Gastroesophageal sphincter (tissue), 4 donors: Measurements from ENCODE around the gene NAMPT. TPM values are rescaled to one million over a fixed set of nuclear protein-coding genes. Genes with fewer than 3 reads are reported as not detected.

Source experiments
- ATAC-seq: fragments of 150-250 bp; one replicate; pipeline ENCODE4 v1.9.1; 2016; ENCODE audit warnings: mild to moderate bottlenecking, moderate library complexity
- H3K27ac ChIP-seq, 4 donors: fragments of 200-600 bp; sonication (generic) in 3 of 4; 1 replicate in 3 of 4; 2 replicates in 1 of 4; pipeline ENCODE4 v1.5.1; 2016 to 2019
- H3K27me3 ChIP-seq: fragments of 200-600 bp; sonication (generic); one replicate; pipeline ENCODE4 v1.5.1; 2019
- H3K36me3 ChIP-seq, 2 donors: fragments of 200-600 bp; sonication (generic); one replicate each; pipeline ENCODE4 v1.5.1; 2019; ENCODE audit warnings: control low read depth in 1 of 2
- H3K4me1 ChIP-seq, 3 donors: fragments of 200-600 bp; sonication (generic); 1 replicate in 2 of 3; 2 replicates in 1 of 3; pipeline ENCODE4 v1.5.1; 2016 to 2019; ENCODE audit warnings: control low read depth in 2 of 3
- H3K4me3 ChIP-seq, 2 donors: fragments of 200-600 bp; sonication (generic); one replicate each; pipeline ENCODE4 v1.5.1; 2019; ENCODE audit warnings: mild to moderate bottlenecking in 1 of 2, moderate library complexity in 1 of 2
- H3K9me3 ChIP-seq, 3 donors: fragments of 200-600 bp; sonication (generic); one replicate each; pipeline ENCODE4 v1.5.1; 2017 to 2019; ENCODE audit warnings: control low read depth in 2 of 3
- EP300 ChIP-seq: sonication (generic); formaldehyde crosslinking; IDR thresholded peaks from one replicate; pipeline ENCODE4 v1.6.1; 2017; ENCODE audit warnings: antibody characterized with exemption, mild to moderate bottlenecking
- POLR2A ChIP-seq, 2 donors: fragments of 450-650 bp; IDR thresholded peaks; one replicate each; pipeline ENCODE4 v1.6.1; 2017; ENCODE audit warnings: antibody characterized with exemption in 2 of 2, mild to moderate bottlenecking in 2 of 2, moderate library complexity in 1 of 2
- POLR2AphosphoS5 ChIP-seq: sonication (generic); formaldehyde crosslinking; IDR thresholded peaks from one replicate; pipeline ENCODE4 v1.6.1; 2017; ENCODE audit warnings: antibody characterized with exemption
- WGBS, 2 donors: methylation state at CpG; one replicate each; pipeline ENCODE4 v1.1.5; 2018; ENCODE audit warnings: low coverage in 1 of 2; 5-methylcytosine and 5-hydroxymethylcytosine counted together
- total RNA-seq, 4 donors: library from RNA; depleted of rRNA; stranded (reverse); fragments of >200 nt; gene quantifications; one replicate each; pipeline ENCODE4 v1.1.0, GENCODE V29; 2016
- TF ChIP-seq, protein P1 (sequence below), 4 experiments: fragments of 200-600 bp in 2 of 4; fragments of 450-650 bp in 2 of 4; sonication (generic) in 1 of 4; IDR thresholded peaks; one replicate each; pipeline ENCODE4 v1.5.1; 2017 to 2019; ENCODE audit warnings: antibody characterized with exemption in 4 of 4, mild to moderate bottlenecking in 2 of 4, moderate library complexity in 2 of 4

The NAMPT gene
- total RNA-seq, 4 donors from 2014 or later, result 63.1 to 611 (median 150) TPM

DNA sequence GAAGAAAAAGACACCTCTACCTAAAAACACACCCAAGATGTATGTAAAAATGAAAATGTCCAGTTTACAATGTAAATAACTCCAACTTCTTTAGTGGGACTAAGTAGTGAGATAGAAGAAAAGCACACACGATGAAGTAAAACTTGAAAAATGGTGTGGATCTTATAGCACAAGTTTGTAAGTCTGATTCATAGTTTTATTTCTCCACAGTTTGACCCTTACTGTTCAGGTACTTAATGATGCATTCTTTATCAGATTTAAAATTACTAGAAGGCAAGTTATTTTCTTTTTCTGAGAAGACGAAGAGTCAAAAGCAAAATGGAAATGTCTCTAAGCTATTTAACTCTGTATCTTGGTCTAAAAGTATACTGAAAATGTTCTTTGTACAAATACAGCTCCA lies 6.1 kb downstream of the NAMPT start:
- ATAC-seq, result no peak
- Histone ChIP-seq H3K9me3 (no peaks in the 10 kb centered on the region), H3K4me3 (no peak overlapping the region), H3K4me1 (peaks cover 5 to 44% (median 12%) of the 10 kb centered on the region in 3 donors), H3K27ac (no peak overlapping the region), H3K27me3 (no peaks in the 10 kb centered on the region), H3K36me3 (peaks cover 4 to 29% of the 10 kb centered on the region in 2 donors)
- TF ChIP-seq POLR2AphosphoS5 (no peak), EP300 (no peak), POLR2A (IDR thresholded peaks at IDR 0.05) (no peak)
- TF ChIP-seq, protein P1, sequence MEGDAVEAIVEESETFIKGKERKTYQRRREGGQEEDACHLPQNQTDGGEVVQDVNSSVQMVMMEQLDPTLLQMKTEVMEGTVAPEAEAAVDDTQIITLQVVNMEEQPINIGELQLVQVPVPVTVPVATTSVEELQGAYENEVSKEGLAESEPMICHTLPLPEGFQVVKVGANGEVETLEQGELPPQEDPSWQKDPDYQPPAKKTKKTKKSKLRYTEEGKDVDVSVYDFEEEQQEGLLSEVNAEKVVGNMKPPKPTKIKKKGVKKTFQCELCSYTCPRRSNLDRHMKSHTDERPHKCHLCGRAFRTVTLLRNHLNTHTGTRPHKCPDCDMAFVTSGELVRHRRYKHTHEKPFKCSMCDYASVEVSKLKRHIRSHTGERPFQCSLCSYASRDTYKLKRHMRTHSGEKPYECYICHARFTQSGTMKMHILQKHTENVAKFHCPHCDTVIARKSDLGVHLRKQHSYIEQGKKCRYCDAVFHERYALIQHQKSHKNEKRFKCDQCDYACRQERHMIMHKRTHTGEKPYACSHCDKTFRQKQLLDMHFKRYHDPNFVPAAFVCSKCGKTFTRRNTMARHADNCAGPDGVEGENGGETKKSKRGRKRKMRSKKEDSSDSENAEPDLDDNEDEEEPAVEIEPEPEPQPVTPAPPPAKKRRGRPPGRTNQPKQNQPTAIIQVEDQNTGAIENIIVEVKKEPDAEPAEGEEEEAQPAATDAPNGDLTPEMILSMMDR (IDR thresholded peaks at IDR 0.05), result no peak
- 60 to 86% methylated on average over 2 of the region's 2 CpGs for WGBS, 2 donors

DNA sequence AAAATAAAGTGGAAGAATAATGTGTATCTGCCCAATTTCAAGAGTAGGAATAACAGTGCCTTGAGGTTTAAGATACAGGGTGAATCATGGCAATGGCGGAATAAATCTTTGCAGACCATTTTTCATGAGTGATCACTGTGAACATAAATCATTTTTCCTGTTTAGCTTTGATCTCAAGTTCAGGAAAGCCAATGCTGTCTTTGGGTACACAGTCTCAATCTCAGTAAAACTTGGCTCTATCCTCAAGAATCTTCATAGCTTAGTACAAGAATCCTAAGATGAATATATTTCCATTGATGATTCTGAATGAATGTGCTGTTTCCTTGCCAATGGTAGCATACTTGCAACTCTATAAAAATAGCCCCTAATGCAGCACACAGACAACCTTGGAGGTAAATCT lies 6.8 kb downstream of the NAMPT start:
- Histone ChIP-seq H3K36me3 (peaks cover 4 to 36% of the 10 kb centered on the region in 2 donors), H3K4me3 (no peak overlapping the region), H3K9me3 (no peaks in the 10 kb centered on the region), H3K27ac (no peak overlapping the region), H3K27me3 (no peaks in the 10 kb centered on the region), H3K4me1 (peaks cover 5 to 38% (median 12%) of the 10 kb centered on the region in 3 donors)
- TF ChIP-seq POLR2A (IDR thresholded peaks at IDR 0.05), result no peak
- TF ChIP-seq EP300, result no peak
- TF ChIP-seq, protein P1 (IDR thresholded peaks at IDR 0.05), result no peak
- no peak for TF ChIP-seq POLR2AphosphoS5
- ATAC-seq, result no peak
- WGBS, 2 donors, result 83 to 92% methylated on average over 1 of the region's 1 CpG

DNA sequence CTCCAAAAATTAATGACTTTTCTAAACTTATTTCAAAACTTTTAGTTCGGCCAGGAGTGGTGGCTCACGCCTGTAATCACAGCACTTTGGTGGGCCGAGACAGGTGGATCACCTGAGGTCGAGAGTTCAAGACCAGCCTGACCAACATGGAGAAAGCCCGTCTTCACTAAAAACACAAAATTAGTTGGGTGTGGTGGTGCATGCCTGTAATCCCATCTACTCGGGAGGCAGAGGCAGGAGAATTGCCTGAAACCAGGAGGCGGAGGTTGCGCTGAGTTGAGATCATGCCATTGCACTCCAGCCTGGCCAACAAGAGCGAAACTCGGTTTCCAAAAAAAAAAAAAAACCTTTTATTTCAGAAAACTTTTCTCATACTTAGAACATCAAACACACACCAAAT lies 8.3 kb downstream of the NAMPT start:
- Histone ChIP-seq H3K4me3 (no peak overlapping the region), H3K27ac (no peak overlapping the region), H3K36me3 (peaks cover 4 to 48% of the 10 kb centered on the region in 2 donors), H3K9me3 (no peaks in the 10 kb centered on the region), H3K4me1 (peaks cover 0 to 24% (median 9%) of the 10 kb centered on the region in 3 donors), H3K27me3 (no peaks in the 10 kb centered on the region)
- TF ChIP-seq, protein P1 (IDR thresholded peaks at IDR 0.05), result no peak
- TF ChIP-seq EP300, result no peak
- TF ChIP-seq POLR2A (IDR thresholded peaks at IDR 0.05), result no peak
- no peak for TF ChIP-seq POLR2AphosphoS5
- 85 to 92% methylated on average over 3 to 7 of the region's 10 CpGs for WGBS, 2 donors
- no peak for ATAC-seq

DNA sequence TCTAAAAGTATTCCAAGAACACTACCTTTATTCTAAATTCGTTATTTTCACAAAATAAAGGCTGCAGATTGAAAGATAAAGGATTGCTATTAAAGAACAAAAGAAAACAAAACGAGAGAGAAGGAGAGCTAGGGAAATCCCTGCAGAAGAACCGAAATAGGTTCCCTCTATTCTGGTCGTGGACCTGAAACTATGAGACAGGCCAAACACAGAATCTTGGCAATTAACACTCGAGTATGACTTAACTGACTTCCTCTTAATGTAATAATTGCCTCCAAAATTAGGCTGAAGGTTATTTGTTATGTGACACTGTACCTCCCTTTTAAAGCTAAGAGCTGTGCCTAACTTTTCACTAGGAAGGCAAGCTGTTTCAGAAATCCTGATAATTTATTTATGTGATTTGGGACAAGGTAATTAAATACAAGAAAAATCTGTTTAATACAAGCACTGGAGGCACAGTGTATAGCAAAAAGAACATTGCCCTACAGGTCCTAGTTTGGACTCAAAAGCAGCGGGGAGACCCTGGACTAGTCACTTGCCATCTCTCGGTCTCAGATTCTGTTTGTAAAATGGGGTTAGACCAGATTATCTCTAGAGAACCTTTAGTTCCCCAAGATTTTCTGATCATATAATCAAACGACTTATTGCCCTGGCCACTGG lies 11.6 kb downstream of the NAMPT start:
- Histone ChIP-seq H3K27me3 (no peaks in the 10 kb centered on the region), H3K4me1 (peaks cover 0 to 1% (median under 1%) of the 10 kb centered on the region in 3 donors), H3K4me3 (no peak overlapping the region), H3K9me3 (no peaks in the 10 kb centered on the region), H3K36me3 (peaks cover 4 to 81% of the 10 kb centered on the region in 2 donors), H3K27ac (no peak overlapping the region)
- no peak for ATAC-seq
- TF ChIP-seq, protein P1 (IDR thresholded peaks at IDR 0.05), result no peak
- TF ChIP-seq EP300, result no peak
- 67 to 71% methylated on average over 7 to 8 of the region's 8 CpGs for WGBS, 2 donors
